HCT116 (cell line): ENCODE measurements around the gene SEMA4D. TPM values are rescaled to one million over a fixed set of nuclear protein-coding genes. Genes with fewer than 3 reads are reported as not detected.

ENCODE experiments used
- ATAC-seq: fragments of 200-7000 bp; cut with Tn5 transposase; 2 replicates; pipeline ENCODE4 v1.9.1; 2020; ENCODE audit warnings: mild to moderate bottlenecking, moderate library complexity
- BruUV-seq: library from RNA; stranded (reverse); fragments of 400-500 nt; replicated peaks from 2 replicates; lab custom pipeline; 2021; lab: Mats Ljungman, UMichigan
- CTCF ChIA-PET: fragments of 300-600 bp; sonication (Branson Sonifier 250); formaldehyde crosslinking; loops from one replicate; lab custom pipeline; 2021; ENCODE audit warnings: antibody characterized with exemption; lab: Charles Lee
- POLR2A ChIA-PET: fragments of 300-600, 350-600 bp; sonication (Branson Sonifier 250); formaldehyde crosslinking; loops from one replicate; lab custom pipeline; 2021; ENCODE audit warnings: antibody characterized with exemption; lab: Charles Lee
- RAD21 ChIA-PET, 2 experiments: fragments of 300-600 bp; sonication (Branson Sonifier 250); formaldehyde crosslinking; loops; one replicate each; lab custom pipeline; 2023; ENCODE audit warnings: low total read pairs in 2 of 2; ENCODE audit not compliant: uncharacterized antibody in 2 of 2, unreplicated experiment in 2 of 2, low non-redundant PET in 1 of 2; lab: Charles Lee
- DNase-seq: peaks from one replicate; pipeline ENCODE4 v3.0.0-alpha.2; 2010; ENCODE audit warnings: low read depth, low spot score
- H2AFZ ChIP-seq: fragments of 200-600 bp; shearing (Covaris generic), sonication (generic); 2 replicates; pipeline ENCODE4 v1.6.1; 2017; ENCODE audit warnings: low read depth, mixed run types, mixed read lengths, antibody characterized with exemption, low read length; ENCODE audit not compliant: poor library complexity, severe bottlenecking
- H3K27ac ChIP-seq: 2 replicates; pipeline ENCODE4 v1.5.1; 2012; ENCODE audit warnings: low read depth, low read length
- H3K27me3 ChIP-seq: fragments of 200-600 bp; sonication (generic); 2 replicates; pipeline ENCODE4 v1.6.1; 2016; ENCODE audit warnings: mixed run types, low read length, mixed read lengths; ENCODE audit not compliant: insufficient read depth
- H3K36me3 ChIP-seq, 2 experiments: fragments of 200-500 bp in 1 of 2; fragments of 200-600 bp in 1 of 2; sonication (Bioruptor generic) in 1 of 2; sonication (generic) in 1 of 2; 2 replicates each; pipeline versions ENCODE4 v1.5.1 to v1.6.1; 2014 to 2016; ENCODE audit warnings: low read length in 2 of 2, inconsistent platforms in 1 of 2, mixed read lengths in 1 of 2, mixed run types in 1 of 2; ENCODE audit not compliant: insufficient read depth in 2 of 2, control insufficient read depth in 1 of 2
- H3K4me1 ChIP-seq, 2 experiments: fragments of 200-600 bp in 1 of 2; sonication (generic) in 1 of 2; 2 replicates each; pipeline versions ENCODE4 v1.5.1 to v1.6.1; 2012 to 2017; ENCODE audit warnings: low read length in 2 of 2, inconsistent platforms in 1 of 2, mild to moderate bottlenecking in 1 of 2, mixed read lengths in 1 of 2, mixed run types in 1 of 2, moderate library complexity in 1 of 2; ENCODE audit not compliant: insufficient read depth in 2 of 2, control insufficient read depth in 1 of 2
- H3K4me2 ChIP-seq: fragments of 200-600 bp; sonication (generic); 2 replicates; pipeline ENCODE4 v1.6.1; 2017; ENCODE audit warnings: mixed run types, low read length, mixed read lengths
- H3K4me3 ChIP-seq, 2 experiments: fragments of 200-600 bp in 1 of 2; sonication (generic) in 1 of 2; replicated peaks in 1 of 2; 2 replicates each; pipeline ENCODE4 v1.5.1; 2011 to 2016; ENCODE audit warnings: low read length in 2 of 2, control low read depth in 1 of 2, low read depth in 1 of 2, mild to moderate bottlenecking in 1 of 2, mixed read lengths in 1 of 2, mixed run types in 1 of 2
- H3K79me2 ChIP-seq: fragments of 200-600 bp; sonication (generic); 2 replicates; pipeline ENCODE4 v1.6.1; 2017; ENCODE audit warnings: mild to moderate bottlenecking, mixed run types, low read length, moderate library complexity, mixed read lengths; ENCODE audit not compliant: insufficient read depth
- H3K9ac ChIP-seq: fragments of 200-600 bp; sonication (generic); 2 replicates; pipeline ENCODE4 v1.6.1; 2016; ENCODE audit warnings: low read length, mixed read lengths
- H3K9me2 ChIP-seq: fragments of 200-600 bp; sonication (generic), shearing (Covaris generic); 2 replicates; pipeline ENCODE4 v1.6.1; 2017; ENCODE audit warnings: mixed run types, mild to moderate bottlenecking, moderate library complexity; ENCODE audit not compliant: insufficient read depth
- H3K9me3 ChIP-seq, 2 experiments: fragments of 200-500 bp in 1 of 2; fragments of 200-600 bp in 1 of 2; sonication (Bioruptor generic) in 1 of 2; sonication (generic) in 1 of 2; 2 replicates each; pipeline ENCODE4 v1.6.1; 2014 to 2017; ENCODE audit warnings: low read length in 2 of 2, mixed read lengths in 2 of 2, inconsistent platforms in 1 of 2, low read depth in 1 of 2, mild to moderate bottlenecking in 1 of 2, mixed run types in 1 of 2, moderate library complexity in 1 of 2; ENCODE audit not compliant: control insufficient read depth in 1 of 2, insufficient read depth in 1 of 2
- H4K20me1 ChIP-seq: fragments of 200-600 bp; sonication (generic), shearing (Covaris generic); 2 replicates; pipeline ENCODE4 v1.6.1; 2017; ENCODE audit warnings: mixed run types, mild to moderate bottlenecking, moderate library complexity; ENCODE audit not compliant: insufficient read depth
- CBX3 ChIP-seq: IDR thresholded peaks from 2 replicates; pipeline ENCODE4 v1.6.1; 2012; ENCODE audit warnings: low read depth
- CEBPB ChIP-seq: IDR thresholded peaks from 2 replicates; pipeline ENCODE4 v1.6.1; 2012; ENCODE audit warnings: low read depth
- EGR1 ChIP-seq: IDR thresholded peaks from 2 replicates; pipeline ENCODE4 v1.6.1; 2012; ENCODE audit warnings: low read depth
- ELF1 ChIP-seq: IDR thresholded peaks from 2 replicates; pipeline ENCODE4 v1.6.1; 2012; ENCODE audit warnings: low read depth, borderline replicate concordance
- EZH2 ChIP-seq: fragments of 200-600 bp; sonication (generic); IDR thresholded peaks from 2 replicates; pipeline ENCODE4 v1.6.1; 2017; ENCODE audit warnings: antibody characterized with exemption, mixed run types
- FOSL1 ChIP-seq: IDR thresholded peaks from 2 replicates; pipeline ENCODE4 v1.6.1; 2012; ENCODE audit warnings: low read depth
- MAX ChIP-seq: IDR thresholded peaks from 2 replicates; pipeline ENCODE4 v1.6.1; 2012
- POLR2AphosphoS5 ChIP-seq: IDR thresholded peaks from 2 replicates; pipeline ENCODE4 v1.6.1; 2011; ENCODE audit warnings: mild to moderate bottlenecking, low read depth, low read length, moderate library complexity
- RAD21 ChIP-seq: IDR thresholded peaks from 2 replicates; pipeline ENCODE4 v1.6.1; 2012; ENCODE audit warnings: low read depth, mild to moderate bottlenecking
- SIN3A ChIP-seq: IDR thresholded peaks from 2 replicates; pipeline ENCODE4 v1.6.1; 2012; ENCODE audit warnings: low read depth
- SRF ChIP-seq: IDR thresholded peaks from 2 replicates; pipeline ENCODE4 v1.6.1; 2012; ENCODE audit warnings: low read depth
- TCF7L2 ChIP-seq: IDR thresholded peaks from 2 replicates; pipeline ENCODE4 v1.7.0; 2011; ENCODE audit warnings: borderline replicate concordance, inconsistent platforms; ENCODE audit not compliant: insufficient read depth, insufficient read length; ENCODE audit errors: extremely low read depth
- YY1 ChIP-seq: IDR thresholded peaks from 2 replicates; pipeline ENCODE4 v1.6.1; 2011; ENCODE audit warnings: low read length, low read depth, moderate library complexity, mild to moderate bottlenecking; ENCODE audit not compliant: insufficient replicate concordance; ENCODE audit errors: extremely low read depth
- ZFX ChIP-seq: fragments of 450-650 bp; IDR thresholded peaks from 2 replicates; pipeline ENCODE4 v1.6.1; 2017
- intact Hi-C: fragments of 100-400 bp; cut with micrococcal nuclease; formaldehyde crosslinking; loops from 2 replicates; pipeline ENCODE4 v1.10.0; 2022
- total RNA-seq: library from RNA; stranded (reverse); gene quantifications from one replicate; pipeline ENCODE4 v1.2.1, GENCODE V29; 2021; ENCODE audit not compliant: unreplicated experiment
- TF ChIP-seq, protein P1 (sequence below): IDR thresholded peaks from 2 replicates; pipeline ENCODE4 v1.6.1; 2012; ENCODE audit warnings: low read depth
- TF ChIP-seq, protein P2 (sequence below): IDR thresholded peaks from 2 replicates; pipeline ENCODE4 v1.6.1; 2012
- TF ChIP-seq, protein P3 (sequence below), 3 experiments: fragments of 200-600 bp in 1 of 3; sonication (generic) in 1 of 3; IDR thresholded peaks in 2 of 3; conservative IDR thresholded peaks in 1 of 3; 2 replicates each; pipeline ENCODE4 v1.5.1; 2012 to 2017; ENCODE audit warnings: low read depth in 2 of 3, low read length in 2 of 3, antibody characterized with exemption in 1 of 3, borderline replicate concordance in 1 of 3, control low read depth in 1 of 3, mild to moderate bottlenecking in 1 of 3, mixed read lengths in 1 of 3, mixed run types in 1 of 3, moderate library complexity in 1 of 3; ENCODE audit not compliant: insufficient read depth in 1 of 3

The SEMA4D gene
- total RNA-seq, 1 experiment from 2014 or later, result 32.0 TPM

DNA sequence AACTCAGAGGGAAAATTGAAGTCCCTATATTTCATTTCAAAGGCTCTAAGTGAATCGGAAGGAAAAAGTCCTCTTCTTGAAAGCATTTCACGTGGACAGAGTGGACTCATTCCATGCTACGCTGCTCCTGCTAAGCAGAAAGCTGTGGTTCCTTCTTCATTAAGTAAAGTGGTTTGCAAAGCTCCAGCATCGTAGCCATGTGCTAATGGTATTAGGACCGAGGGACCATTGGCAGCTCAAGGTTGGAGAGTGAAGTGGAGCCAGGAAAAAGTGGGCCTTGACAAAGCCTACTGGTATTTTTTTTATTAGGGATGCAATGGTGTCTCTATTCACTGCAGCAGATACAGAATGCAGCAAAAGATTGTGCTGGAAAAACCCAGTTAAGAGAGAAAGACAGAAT lies 16.4 kb upstream of the SEMA4D start:
- no peaks in the 10 kb centered on the region for H3K9me2 ChIP-seq
- no peaks in the 10 kb centered on the region for H3K9me3 ChIP-seq
- POLR2A ChIA-PET, result no interaction called here
- H2AFZ ChIP-seq, result no peak overlapping the region
- H3K4me2 ChIP-seq, result no peak overlapping the region
- ATAC-seq, result no peak
- H3K27ac ChIP-seq, result no peak overlapping the region
- CTCF ChIA-PET, result no interaction called here
- BruUV-seq, result no TSS peak
- TF ChIP-seq, protein P1, sequence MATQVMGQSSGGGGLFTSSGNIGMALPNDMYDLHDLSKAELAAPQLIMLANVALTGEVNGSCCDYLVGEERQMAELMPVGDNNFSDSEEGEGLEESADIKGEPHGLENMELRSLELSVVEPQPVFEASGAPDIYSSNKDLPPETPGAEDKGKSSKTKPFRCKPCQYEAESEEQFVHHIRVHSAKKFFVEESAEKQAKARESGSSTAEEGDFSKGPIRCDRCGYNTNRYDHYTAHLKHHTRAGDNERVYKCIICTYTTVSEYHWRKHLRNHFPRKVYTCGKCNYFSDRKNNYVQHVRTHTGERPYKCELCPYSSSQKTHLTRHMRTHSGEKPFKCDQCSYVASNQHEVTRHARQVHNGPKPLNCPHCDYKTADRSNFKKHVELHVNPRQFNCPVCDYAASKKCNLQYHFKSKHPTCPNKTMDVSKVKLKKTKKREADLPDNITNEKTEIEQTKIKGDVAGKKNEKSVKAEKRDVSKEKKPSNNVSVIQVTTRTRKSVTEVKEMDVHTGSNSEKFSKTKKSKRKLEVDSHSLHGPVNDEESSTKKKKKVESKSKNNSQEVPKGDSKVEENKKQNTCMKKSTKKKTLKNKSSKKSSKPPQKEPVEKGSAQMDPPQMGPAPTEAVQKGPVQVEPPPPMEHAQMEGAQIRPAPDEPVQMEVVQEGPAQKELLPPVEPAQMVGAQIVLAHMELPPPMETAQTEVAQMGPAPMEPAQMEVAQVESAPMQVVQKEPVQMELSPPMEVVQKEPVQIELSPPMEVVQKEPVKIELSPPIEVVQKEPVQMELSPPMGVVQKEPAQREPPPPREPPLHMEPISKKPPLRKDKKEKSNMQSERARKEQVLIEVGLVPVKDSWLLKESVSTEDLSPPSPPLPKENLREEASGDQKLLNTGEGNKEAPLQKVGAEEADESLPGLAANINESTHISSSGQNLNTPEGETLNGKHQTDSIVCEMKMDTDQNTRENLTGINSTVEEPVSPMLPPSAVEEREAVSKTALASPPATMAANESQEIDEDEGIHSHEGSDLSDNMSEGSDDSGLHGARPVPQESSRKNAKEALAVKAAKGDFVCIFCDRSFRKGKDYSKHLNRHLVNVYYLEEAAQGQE, result no peak
- TF ChIP-seq, protein P2, sequence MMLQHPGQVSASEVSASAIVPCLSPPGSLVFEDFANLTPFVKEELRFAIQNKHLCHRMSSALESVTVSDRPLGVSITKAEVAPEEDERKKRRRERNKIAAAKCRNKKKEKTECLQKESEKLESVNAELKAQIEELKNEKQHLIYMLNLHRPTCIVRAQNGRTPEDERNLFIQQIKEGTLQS, result no peak
- TF ChIP-seq FOSL1, result no peak
- TF ChIP-seq SIN3A, result no peak
- no peak for TF ChIP-seq EGR1
- no peak for TF ChIP-seq YY1
- TF ChIP-seq POLR2AphosphoS5, result no peak
- TF ChIP-seq ELF1, result no peak
- no peak for TF ChIP-seq RAD21
- TF ChIP-seq, protein P3, sequence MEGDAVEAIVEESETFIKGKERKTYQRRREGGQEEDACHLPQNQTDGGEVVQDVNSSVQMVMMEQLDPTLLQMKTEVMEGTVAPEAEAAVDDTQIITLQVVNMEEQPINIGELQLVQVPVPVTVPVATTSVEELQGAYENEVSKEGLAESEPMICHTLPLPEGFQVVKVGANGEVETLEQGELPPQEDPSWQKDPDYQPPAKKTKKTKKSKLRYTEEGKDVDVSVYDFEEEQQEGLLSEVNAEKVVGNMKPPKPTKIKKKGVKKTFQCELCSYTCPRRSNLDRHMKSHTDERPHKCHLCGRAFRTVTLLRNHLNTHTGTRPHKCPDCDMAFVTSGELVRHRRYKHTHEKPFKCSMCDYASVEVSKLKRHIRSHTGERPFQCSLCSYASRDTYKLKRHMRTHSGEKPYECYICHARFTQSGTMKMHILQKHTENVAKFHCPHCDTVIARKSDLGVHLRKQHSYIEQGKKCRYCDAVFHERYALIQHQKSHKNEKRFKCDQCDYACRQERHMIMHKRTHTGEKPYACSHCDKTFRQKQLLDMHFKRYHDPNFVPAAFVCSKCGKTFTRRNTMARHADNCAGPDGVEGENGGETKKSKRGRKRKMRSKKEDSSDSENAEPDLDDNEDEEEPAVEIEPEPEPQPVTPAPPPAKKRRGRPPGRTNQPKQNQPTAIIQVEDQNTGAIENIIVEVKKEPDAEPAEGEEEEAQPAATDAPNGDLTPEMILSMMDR (IDR thresholded peaks at IDR 0.05 in 2 of 3, conservative IDR thresholded peaks at IDR 0.05 in 1 of 3; ENCODE audit: borderline replicate concordance in 1 of 3, insufficient read depth in 1 of 3, low read depth in 2 of 3, low read length in 2 of 3), result no peak
- no peak for TF ChIP-seq ZFX
- TF ChIP-seq TCF7L2, result no peak
- no peak for TF ChIP-seq CBX3
- TF ChIP-seq MAX, result no peak
- no peak for TF ChIP-seq CEBPB
- TF ChIP-seq EZH2, result no peak
- TF ChIP-seq SRF, result no peak
- TF ChIP-seq, all 23 proteins: peak for 0
- H3K79me2 ChIP-seq, result no peaks in the 10 kb centered on the region
- H3K4me3 ChIP-seq, result no peak overlapping the region
- DNase-seq, result no peak
- peaks cover 0 to 7% of the 10 kb centered on the region in 2 experiments; a peak in 2 of 4 replicates for H3K4me1 ChIP-seq
- no peak overlapping the region for H3K9ac ChIP-seq
- no peaks in the 10 kb centered on the region for H4K20me1 ChIP-seq
- RAD21 ChIA-PET, result no interaction called here
- H3K27me3 ChIP-seq, result peaks cover 28% of the 10 kb centered on the region; the same call in 1 of the 2 replicates
- no peaks in the 10 kb centered on the region for H3K36me3 ChIP-seq
- intact Hi-C loops, result no loop called here
